Fibroblast of mammary gland (primary cell): ENCODE measurements around the gene BPIFB2.

Source experiments
- DNase-seq: peaks from one replicate; pipeline ENCODE4 v3.0.0-alpha.2; 2010; ENCODE audit warnings: low read depth
- H3K4me3 ChIP-seq: 2 replicates; pipeline ENCODE4 v1.5.1; 2011; ENCODE audit warnings: low read depth, mild to moderate bottlenecking, low read length, moderate library complexity; ENCODE audit not compliant: control insufficient read depth
- TF ChIP-seq, protein P1 (sequence below): conservative IDR thresholded peaks from 2 replicates; pipeline ENCODE4 v1.5.1; 2011; ENCODE audit warnings: low read depth, low read length, inconsistent platforms; ENCODE audit not compliant: control insufficient read depth, insufficient read depth

The BPIFB2 gene

DNA sequence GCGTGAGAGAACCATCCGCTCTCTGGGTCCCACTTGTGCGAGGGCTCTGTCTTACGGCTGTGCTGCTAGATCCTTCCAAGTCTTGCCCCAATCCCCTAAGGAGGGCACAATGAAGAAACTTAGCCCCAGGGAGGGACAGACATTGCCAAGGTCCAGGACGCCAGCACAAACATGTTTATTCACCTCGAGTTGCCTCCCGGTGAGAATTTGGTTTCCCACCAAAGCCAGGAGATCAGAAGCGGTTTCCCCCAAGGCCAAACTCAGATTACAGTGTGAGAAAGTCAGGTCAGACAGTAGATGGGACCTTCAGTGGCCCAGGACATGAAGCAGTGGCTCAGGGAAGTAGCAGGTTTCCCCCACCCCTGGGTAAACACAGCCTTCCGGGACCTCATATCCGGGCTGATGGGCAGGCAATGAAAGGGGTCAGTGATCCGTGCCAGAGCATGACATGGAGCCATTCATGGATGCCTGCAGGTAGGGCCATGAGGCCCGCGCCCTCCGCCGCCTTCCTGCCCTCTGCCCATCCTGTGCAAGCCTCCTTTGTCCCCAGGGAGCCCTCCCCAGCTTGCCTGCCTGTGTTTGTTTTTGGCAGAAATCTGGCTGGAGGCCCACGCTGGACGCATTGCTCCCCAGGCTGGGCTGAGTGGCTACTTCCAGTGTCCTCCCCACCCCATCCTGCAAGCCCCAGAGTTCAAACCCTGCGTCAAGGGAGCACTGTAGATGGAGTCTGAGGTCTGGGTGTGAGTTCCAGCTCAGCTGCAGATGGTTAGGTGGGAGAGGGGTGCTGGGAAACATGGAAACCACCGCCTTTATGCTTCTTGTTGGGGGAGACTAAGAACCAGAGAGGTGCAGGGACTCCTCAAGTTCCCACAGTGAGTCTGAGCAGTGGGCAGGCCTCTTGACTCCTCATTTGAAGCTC, 2.0 kb downstream of the BPIFB2 start:
- DNase-seq, result no peak
- no peak overlapping the region for H3K4me3 ChIP-seq
- TF ChIP-seq, protein P1, sequence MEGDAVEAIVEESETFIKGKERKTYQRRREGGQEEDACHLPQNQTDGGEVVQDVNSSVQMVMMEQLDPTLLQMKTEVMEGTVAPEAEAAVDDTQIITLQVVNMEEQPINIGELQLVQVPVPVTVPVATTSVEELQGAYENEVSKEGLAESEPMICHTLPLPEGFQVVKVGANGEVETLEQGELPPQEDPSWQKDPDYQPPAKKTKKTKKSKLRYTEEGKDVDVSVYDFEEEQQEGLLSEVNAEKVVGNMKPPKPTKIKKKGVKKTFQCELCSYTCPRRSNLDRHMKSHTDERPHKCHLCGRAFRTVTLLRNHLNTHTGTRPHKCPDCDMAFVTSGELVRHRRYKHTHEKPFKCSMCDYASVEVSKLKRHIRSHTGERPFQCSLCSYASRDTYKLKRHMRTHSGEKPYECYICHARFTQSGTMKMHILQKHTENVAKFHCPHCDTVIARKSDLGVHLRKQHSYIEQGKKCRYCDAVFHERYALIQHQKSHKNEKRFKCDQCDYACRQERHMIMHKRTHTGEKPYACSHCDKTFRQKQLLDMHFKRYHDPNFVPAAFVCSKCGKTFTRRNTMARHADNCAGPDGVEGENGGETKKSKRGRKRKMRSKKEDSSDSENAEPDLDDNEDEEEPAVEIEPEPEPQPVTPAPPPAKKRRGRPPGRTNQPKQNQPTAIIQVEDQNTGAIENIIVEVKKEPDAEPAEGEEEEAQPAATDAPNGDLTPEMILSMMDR, result no peak

DNA sequence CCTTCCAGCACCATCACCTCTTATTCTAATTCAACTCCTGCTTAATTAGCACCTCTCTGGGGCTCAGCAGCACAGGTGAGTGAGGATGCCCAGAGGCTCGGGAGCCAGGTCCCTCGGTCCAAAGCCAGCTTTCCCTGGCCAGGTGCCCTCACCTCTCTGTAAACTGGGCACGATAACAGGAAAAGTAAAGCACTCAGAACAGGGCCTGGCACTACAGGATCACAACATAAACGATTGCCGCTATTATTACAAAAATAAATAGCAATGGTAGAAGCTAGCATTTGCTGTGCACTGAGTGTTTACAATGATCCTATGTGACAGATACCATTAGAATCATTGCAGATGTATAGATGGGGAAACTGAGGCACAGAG, 2.6 kb downstream of the BPIFB2 start:
- H3K4me3 ChIP-seq, result no peak overlapping the region
- DNase-seq, result no peak
- TF ChIP-seq, protein P1, result no peak

DNA sequence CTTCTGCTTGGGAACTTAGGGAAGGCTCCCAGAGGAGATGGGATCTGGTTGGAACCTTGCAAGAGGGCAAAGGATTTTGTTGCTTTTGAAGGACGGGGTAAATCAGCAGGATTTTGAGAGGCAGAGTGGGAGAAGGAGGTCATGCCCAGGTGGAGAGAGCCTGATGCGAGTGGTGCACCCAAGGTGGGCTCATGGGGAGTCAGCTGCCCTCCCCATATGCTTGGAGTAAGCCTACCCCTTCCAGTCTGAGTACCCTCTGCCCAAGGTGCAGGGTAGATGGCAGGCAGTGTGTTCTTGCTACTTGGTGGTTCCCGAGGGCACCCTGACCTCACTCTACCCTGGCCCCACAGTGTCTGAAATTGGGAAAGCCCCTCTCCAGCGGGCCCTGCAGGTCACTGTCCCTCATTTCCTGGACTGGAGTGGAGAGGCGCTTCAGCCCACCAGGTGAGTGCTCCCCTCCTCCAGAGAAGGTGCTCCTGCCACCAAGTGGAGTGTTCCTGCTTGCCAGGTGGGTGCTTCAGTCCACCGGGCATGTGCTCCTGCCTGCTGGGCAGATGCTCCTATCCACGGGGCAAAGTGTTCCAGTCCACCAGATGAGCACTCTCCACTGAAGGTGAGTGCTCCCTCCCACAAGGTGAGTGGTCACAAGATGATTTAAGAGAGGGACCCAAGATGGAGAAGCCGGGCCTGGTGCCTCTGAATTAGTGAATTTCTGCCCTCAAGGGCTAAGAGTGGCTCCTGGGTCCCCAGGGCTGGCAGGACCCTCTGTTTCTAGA, 3.4 kb downstream of the BPIFB2 start:
- TF ChIP-seq, protein P1, result no peak
- no peak overlapping the region for H3K4me3 ChIP-seq
- DNase-seq, result no peak

DNA sequence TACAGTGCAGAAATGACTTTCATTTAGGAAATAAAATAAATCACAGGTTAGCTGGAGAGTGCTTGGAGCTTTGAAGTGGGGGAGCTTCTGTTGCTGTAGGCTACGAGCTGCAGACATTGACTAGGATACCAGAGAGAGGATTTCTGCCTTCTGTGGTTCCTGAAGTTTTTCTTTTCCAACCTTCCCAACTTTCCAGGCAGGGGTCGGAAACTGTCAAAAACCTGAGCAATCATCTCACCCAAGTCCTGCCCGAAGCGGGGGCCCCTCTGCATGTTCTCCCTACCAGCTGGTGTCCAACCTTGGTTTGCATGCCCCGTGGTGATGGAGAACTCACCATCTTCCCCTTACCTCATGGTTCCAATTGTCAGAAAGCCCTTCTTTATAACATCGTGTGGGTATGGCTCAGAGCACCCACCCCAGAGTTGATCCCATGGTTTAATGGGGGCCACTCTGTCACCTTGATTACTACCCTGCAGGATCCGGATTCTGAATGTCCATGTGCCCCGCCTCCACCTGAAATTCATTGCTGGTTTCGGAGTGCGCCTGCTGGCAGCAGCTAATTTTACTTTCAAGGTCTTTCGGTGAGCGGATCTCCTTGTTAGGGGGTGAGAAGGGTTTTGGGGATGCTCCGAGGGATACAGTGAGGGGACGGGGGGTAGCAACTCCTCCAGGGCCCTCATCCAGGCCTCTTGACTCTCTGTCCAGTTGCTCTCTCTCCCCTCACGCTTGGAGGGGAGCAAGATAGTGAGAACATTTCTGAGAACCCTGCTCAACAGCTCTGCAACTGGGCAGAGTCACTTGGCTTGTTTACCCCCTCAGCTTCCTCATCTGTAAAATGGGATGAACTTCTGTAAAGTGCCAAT, 5.1 kb downstream of the BPIFB2 start:
- DNase-seq, result no peak
- no peak overlapping the region for H3K4me3 ChIP-seq
- TF ChIP-seq, protein P1, result no peak

DNA sequence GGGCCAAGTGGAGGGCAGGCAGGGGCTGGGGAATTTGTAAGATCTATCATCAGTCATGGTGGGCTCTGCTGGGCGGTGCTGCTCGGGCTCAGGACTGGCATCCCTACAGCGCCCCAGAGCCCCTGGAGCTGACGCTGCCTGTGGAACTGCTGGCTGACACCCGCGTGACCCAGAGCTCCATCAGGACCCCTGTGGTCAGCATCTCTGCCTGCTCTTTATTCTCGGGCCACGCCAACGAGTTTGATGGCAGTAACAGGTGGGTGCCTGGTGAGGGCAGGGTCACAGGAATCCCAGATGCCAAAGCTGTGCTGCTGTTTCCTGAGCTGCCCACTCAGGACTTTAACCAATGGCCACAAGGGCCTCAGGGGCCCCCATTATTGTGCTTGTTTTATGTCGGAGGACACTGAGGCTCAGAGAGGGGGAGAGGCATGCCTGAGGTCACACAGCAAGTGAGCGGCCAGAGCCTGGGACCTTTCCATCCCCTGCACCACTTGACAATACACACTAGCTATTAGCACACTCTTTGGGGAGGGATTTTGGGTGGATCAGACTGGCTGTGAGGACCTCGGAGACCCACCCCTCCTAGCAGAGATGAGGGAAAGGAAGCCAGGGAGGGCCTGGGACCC, 6.3 kb downstream of the BPIFB2 start:
- no peak for DNase-seq
- TF ChIP-seq, protein P1, result no peak
- no peak overlapping the region for H3K4me3 ChIP-seq

DNA sequence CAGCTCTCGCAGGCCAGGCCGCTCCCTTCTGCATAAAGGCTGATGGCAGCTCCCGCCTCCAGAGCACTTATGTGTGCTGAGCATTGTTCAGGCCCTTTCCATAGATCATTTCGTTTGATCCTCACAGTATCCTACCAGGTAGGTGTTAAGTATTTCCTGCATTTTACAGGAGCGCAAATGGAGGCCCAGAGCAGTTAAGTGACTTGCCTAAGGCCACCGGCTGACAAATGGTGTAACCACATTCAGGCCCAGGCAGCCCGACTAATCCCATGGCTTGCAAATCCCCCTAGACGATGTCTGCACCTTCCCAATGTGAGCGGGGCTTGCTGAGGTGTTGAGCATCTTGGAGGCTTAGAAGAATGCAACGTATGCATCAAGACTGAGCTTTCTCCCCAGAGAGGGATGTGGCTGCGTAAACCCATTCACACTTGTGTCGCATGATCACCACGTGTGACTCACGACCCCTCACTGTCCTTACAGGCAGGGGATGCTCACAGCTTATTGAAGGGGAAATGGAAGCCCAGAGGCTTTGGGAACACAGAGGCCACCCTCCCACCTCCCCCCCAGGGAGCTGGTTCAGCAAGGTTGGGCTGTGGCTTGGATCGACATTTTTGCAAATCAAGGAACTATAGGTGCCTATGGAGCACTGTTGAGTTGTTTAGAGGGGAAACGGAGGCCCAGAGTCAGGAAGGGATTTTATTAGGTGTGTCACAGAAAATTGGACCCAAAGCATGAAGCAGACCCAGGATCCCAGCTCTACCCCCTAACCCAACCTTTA, 7.0 kb downstream of the BPIFB2 start:
- TF ChIP-seq, protein P1, result no peak

More for the DNA sequence above, 7.0 kb downstream of the BPIFB2 start:
- H3K4me3 ChIP-seq, result no peak overlapping the region
- no peak for DNase-seq
